Neuronal stem cell (in vitro differentiated cells): Measurements from ENCODE around the gene HSF2BP.

Experiments
- DNase-seq: peaks from one replicate; pipeline ENCODE4 v3.0.0-alpha.2; 2013; ENCODE audit warnings: low spot score
- H2AFZ ChIP-seq: one replicate; pipeline ENCODE4 v1.6.1; 2013; ENCODE audit warnings: mild to moderate bottlenecking, low read length, inconsistent platforms
- H2AK5ac ChIP-seq: 2 replicates; pipeline ENCODE4 v1.6.1; 2013; ENCODE audit warnings: low read depth, mild to moderate bottlenecking, inconsistent platforms, low read length, moderate library complexity, mixed read lengths
- H2BK120ac ChIP-seq: 2 replicates; pipeline ENCODE4 v1.6.1; 2013; ENCODE audit warnings: low read depth, mild to moderate bottlenecking, inconsistent platforms, low read length, moderate library complexity, mixed read lengths
- H2BK12ac ChIP-seq: one replicate; pipeline ENCODE4 v1.6.1; 2013; ENCODE audit warnings: low read length, inconsistent platforms
- H2BK15ac ChIP-seq: 2 replicates; pipeline ENCODE4 v1.6.1; 2013; ENCODE audit warnings: mild to moderate bottlenecking, low read length, inconsistent platforms, mixed read lengths
- H2BK5ac ChIP-seq: one replicate; pipeline ENCODE4 v1.6.1; 2013; ENCODE audit warnings: inconsistent platforms, mild to moderate bottlenecking, low read length, moderate library complexity
- H3K14ac ChIP-seq: one replicate; pipeline ENCODE4 v1.6.1; 2013; ENCODE audit warnings: low read length, inconsistent platforms
- H3K18ac ChIP-seq: 2 replicates; pipeline ENCODE4 v1.6.1; 2013; ENCODE audit warnings: low read length, inconsistent platforms
- H3K23ac ChIP-seq: 2 replicates; pipeline ENCODE4 v1.6.1; 2013; ENCODE audit warnings: low read depth, mild to moderate bottlenecking, mixed read lengths, low read length, inconsistent platforms; ENCODE audit not compliant: poor library complexity
- H3K27ac ChIP-seq: replicated peaks from 3 replicates; pipeline ENCODE4 v1.5.1; 2013; ENCODE audit warnings: low read length, inconsistent platforms
- H3K27me3 ChIP-seq, 3 experiments: 2 replicates each; pipeline ENCODE4 v1.6.1; 2013; ENCODE audit warnings: low read length in 3 of 3, mild to moderate bottlenecking in 2 of 3, inconsistent platforms in 1 of 3, low read depth in 1 of 3, mixed read lengths in 1 of 3, moderate library complexity in 1 of 3; ENCODE audit not compliant: control insufficient read depth in 3 of 3, insufficient read depth in 3 of 3
- H3K36me3 ChIP-seq, 2 donors: replicated peaks in 1 of 2; 2 replicates each; pipeline ENCODE4 v1.6.1; 2013; ENCODE audit warnings: low read length in 2 of 2; ENCODE audit not compliant: control insufficient read depth in 2 of 2, insufficient read depth in 2 of 2
- H3K4ac ChIP-seq: 2 replicates; pipeline ENCODE4 v1.6.1; 2013; ENCODE audit warnings: inconsistent platforms, mild to moderate bottlenecking, low read length, moderate library complexity
- H3K4me1 ChIP-seq, 2 donors: 1 replicate in 1 of 2; 2 replicates in 1 of 2; pipeline ENCODE4 v1.6.1; 2013; ENCODE audit warnings: low read length in 2 of 2, low read depth in 1 of 2; ENCODE audit not compliant: control insufficient read depth in 2 of 2, insufficient read depth in 1 of 2
- H3K4me2 ChIP-seq: one replicate; pipeline ENCODE4 v1.6.1; 2013; ENCODE audit warnings: mild to moderate bottlenecking, low read length, inconsistent platforms; ENCODE audit not compliant: insufficient read depth, poor library complexity, severe bottlenecking
- H3K4me3 ChIP-seq, 2 donors: 2 replicates each; pipeline ENCODE4 v1.5.1; 2013; ENCODE audit warnings: low read length in 2 of 2, mild to moderate bottlenecking in 2 of 2, inconsistent platforms in 1 of 2, moderate library complexity in 1 of 2
- H3K79me1 ChIP-seq: one replicate; pipeline ENCODE4 v1.6.1; 2013; ENCODE audit warnings: low read depth, mild to moderate bottlenecking, inconsistent platforms, low read length, moderate library complexity
- H3K9ac ChIP-seq: one replicate; pipeline ENCODE4 v1.6.1; 2013; ENCODE audit warnings: mild to moderate bottlenecking, low read depth, low read length, inconsistent platforms; ENCODE audit not compliant: poor library complexity
- H3K9me3 ChIP-seq, 2 donors: replicated peaks in 1 of 2; 2 replicates each; pipeline versions ENCODE3 to v1.6.1; 2013; ENCODE audit warnings: low read length in 2 of 2, mild to moderate bottlenecking in 2 of 2, inconsistent platforms in 1 of 2, low read depth in 1 of 2, mixed read lengths in 1 of 2, moderate library complexity in 1 of 2; ENCODE audit not compliant: control insufficient read depth in 2 of 2, insufficient read depth in 1 of 2
- H4K8ac ChIP-seq: one replicate; pipeline ENCODE4 v1.6.1; 2013; ENCODE audit warnings: low read depth, mild to moderate bottlenecking, inconsistent platforms, low read length, moderate library complexity
- H4K91ac ChIP-seq: one replicate; pipeline ENCODE4 v1.6.1; 2013; ENCODE audit warnings: low read length, low read depth, mild to moderate bottlenecking, inconsistent platforms; ENCODE audit not compliant: poor library complexity
- WGBS, 2 donors: extraction: QIAGEN DNeasy Blood & Tissue Kit; methylation state at CpG; one replicate each; pipeline ENCODE4 v1.1.7; 2013; ENCODE audit warnings: missing lambda C conversion rate in 2 of 2, mixed read lengths in 1 of 2; ENCODE audit not compliant: insufficient read length in 2 of 2, insufficient replicate concordance in 1 of 2; ENCODE audit errors: extremely low coverage in 2 of 2; 5-methylcytosine and 5-hydroxymethylcytosine counted together

The HSF2BP gene

GRCh38 chr21:43609501-43610340, 49.6 kb downstream of the HSF2BP start:
- no peak for DNase-seq

DNA sequence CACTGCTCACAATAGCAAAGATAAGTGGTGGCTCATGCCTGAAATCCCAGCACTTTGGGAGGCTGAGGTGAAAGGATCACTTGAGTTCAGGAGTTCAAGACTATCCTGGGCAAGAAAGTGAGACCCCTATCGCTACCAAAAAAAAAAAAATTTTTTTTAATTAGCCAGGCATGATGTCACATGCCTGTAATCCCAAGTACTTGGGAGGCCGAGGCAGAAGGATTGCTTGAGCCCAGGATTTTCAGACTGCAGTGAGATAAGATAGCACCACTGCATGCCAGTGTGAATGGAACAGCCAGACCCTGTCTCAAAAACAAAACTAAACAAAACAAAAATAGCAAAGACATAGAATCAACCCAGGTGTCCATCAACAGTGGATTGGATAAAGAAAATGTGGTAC, 50.6 kb downstream of the HSF2BP start:
- Histone ChIP-seq H4K91ac (no peak overlapping the region), H3K18ac (no peak overlapping the region), H3K14ac (no peak overlapping the region), H3K23ac (no peak overlapping the region), H4K8ac (no peak overlapping the region), H2BK12ac (no peak overlapping the region), H3K9ac (no peak overlapping the region), H3K4me2 (no peak overlapping the region), H2BK120ac (no peak overlapping the region), H3K27me3 (peaks cover 0 to 5% (median 0%) of the 10 kb centered on the region in 3 experiments), H3K79me1 (peaks cover 6% of the 10 kb centered on the region), H3K9me3 (peaks cover 0 to 12% of the 10 kb centered on the region in 2 donors), H3K4me3 (no peak overlapping the region), H2BK15ac (no peak overlapping the region), H2AFZ (no peak overlapping the region), H2AK5ac (no peak overlapping the region), H3K4me1 (peaks cover 2 to 12% of the 10 kb centered on the region in 2 donors), H3K27ac (no peak overlapping the region), H3K4ac (no peak overlapping the region), H2BK5ac (no peak overlapping the region), H3K36me3 (peaks cover 0 to 3% of the 10 kb centered on the region in 2 donors)
- WGBS, 2 donors = no CpG with 5 or more reads among the region's 2 CpGs
- DNase-seq = no peak

More at GRCh38 chr21:43609501-43610340, 49.6 kb downstream of the HSF2BP start:
- peaks cover 6% of the 10 kb centered on the region for H3K79me1 ChIP-seq
- no peak overlapping the region for H3K4me2 ChIP-seq
- no peak overlapping the region for H3K14ac ChIP-seq
- no peak overlapping the region for H2BK5ac ChIP-seq
- H3K9me3 ChIP-seq = peaks cover 0 to 5% of the 10 kb centered on the region in 2 donors
- H3K36me3 ChIP-seq = peaks cover 0 to 2% of the 10 kb centered on the region in 2 donors
- H3K4me3 ChIP-seq = no peak overlapping the region
- no peak overlapping the region for H3K4ac ChIP-seq
- peaks cover 0 to 5% of the 10 kb centered on the region in 2 donors for H3K4me1 ChIP-seq
- no peak overlapping the region for H2BK15ac ChIP-seq
- no peak overlapping the region for H3K27ac ChIP-seq
- no peak overlapping the region for H2AFZ ChIP-seq
- no peak overlapping the region for H2AK5ac ChIP-seq
- H2BK120ac ChIP-seq = no peak overlapping the region
- H3K27me3 ChIP-seq = peaks cover 0 to 4% (median 0%) of the 10 kb centered on the region in 3 experiments
- no peak overlapping the region for H4K8ac ChIP-seq
- H3K23ac ChIP-seq = no peak overlapping the region
- H3K9ac ChIP-seq = no peak overlapping the region
- WGBS, 2 donors = no CpG with 5 or more reads among the region's 8 CpGs
- no peak overlapping the region for H4K91ac ChIP-seq
- H3K18ac ChIP-seq = no peak overlapping the region
- no peak overlapping the region for H2BK12ac ChIP-seq

DNA sequence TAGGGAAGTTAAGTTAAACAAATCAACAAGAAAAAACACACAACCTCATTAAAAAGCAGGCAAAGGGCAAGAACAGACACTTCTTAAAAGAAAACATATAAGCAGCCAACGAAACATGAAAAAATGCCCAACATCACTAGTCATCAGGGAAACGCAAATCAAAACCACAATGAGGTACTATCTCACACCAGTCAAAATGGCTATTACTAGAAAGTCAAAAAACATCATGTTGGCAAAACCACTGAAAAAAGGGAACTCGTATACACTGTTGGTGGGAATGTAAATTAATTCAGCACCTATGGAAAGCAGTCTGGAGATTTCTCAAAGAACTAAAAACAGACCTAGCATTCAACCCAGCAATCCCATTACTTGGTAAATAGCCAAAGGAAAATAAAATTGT, 51.1 kb downstream of the HSF2BP start:
- Histone ChIP-seq H3K23ac (no peak overlapping the region), H3K18ac (no peak overlapping the region), H2AK5ac (no peak overlapping the region), H3K14ac (no peak overlapping the region), H3K4ac (no peak overlapping the region), H3K79me1 (peaks cover 6% of the 10 kb centered on the region), H2BK120ac (no peak overlapping the region), H3K9me3 (peaks cover 0 to 12% of the 10 kb centered on the region in 2 donors), H2BK12ac (no peak overlapping the region), H4K8ac (no peak overlapping the region), H4K91ac (no peak overlapping the region), H3K27me3 (peaks cover 0 to 5% (median 0%) of the 10 kb centered on the region in 3 experiments), H3K27ac (no peak overlapping the region), H3K36me3 (peaks cover 0 to 3% of the 10 kb centered on the region in 2 donors), H3K4me3 (no peak overlapping the region), H2BK5ac (no peak overlapping the region), H3K4me2 (no peak overlapping the region), H3K9ac (no peak overlapping the region), H2BK15ac (no peak overlapping the region), H2AFZ (no peak overlapping the region), H3K4me1 (peaks cover 3 to 12% of the 10 kb centered on the region in 2 donors)
- DNase-seq = no peak
- no CpG with 5 or more reads among the region's 3 CpGs for WGBS, 2 donors
